Lung microvascular endothelial cell (primary cell): Measurements from ENCODE around the gene EFNA1. TPM values are rescaled to one million over a fixed set of nuclear protein-coding genes. Genes with fewer than 3 reads are reported as not detected.

Experiments used
- DNase-seq, 2 donors: peaks; one replicate each; pipeline versions ENCODE4 v3.0.0 to v3.0.0-alpha.2; 2010; ENCODE audit warnings: low read depth in 2 of 2
- total RNA-seq: library from RNA; depleted of rRNA; stranded (reverse); fragments of >200 nt; gene quantifications from 2 replicates; pipeline ENCODE4 v1.2.1, GENCODE V29; 2014

The EFNA1 gene
- total RNA-seq, 1 donor from 2014 or later, result 127 TPM

- peak; percentile 49 to 57 for DNase-seq
These were observed 46.0 kb downstream of the EFNA1 start, which contains the start of gene TRIM46 for GRCh38 chr1:155173478-155174323. Gene TRIM46 (plus strand): TSS chr1:155173849. CDS start chr1:155173967, 118 bp downstream.

- peak; percentile 28 to 39 for DNase-seq
These were observed 46.9 kb downstream of the EFNA1 start for GRCh38 chr1:155174324-155175280.

GRCh38 chr1:155175281-155175926 lies 47.7 kb downstream of the EFNA1 start:
- no peak for DNase-seq

GRCh38 chr1:155175927-155176371 lies 48.3 kb downstream of the EFNA1 start:
- DNase-seq, result no peak

GRCh38 chr1:155176544-155177071 lies 48.9 kb downstream of the EFNA1 start:
- DNase-seq, result peak; percentile 71 to 76

- no peak for DNase-seq
These were observed 49.7 kb downstream of the EFNA1 start for GRCh38 chr1:155177192-155177917.

GRCh38 chr1:155177918-155178281 lies 50.2 kb downstream of the EFNA1 start:
- no peak for DNase-seq

GRCh38 chr1:155178441-155179111 lies 50.9 kb downstream of the EFNA1 start:
- DNase-seq, result no peak

- DNase-seq, result no peak
These were observed 51.7 kb downstream of the EFNA1 start for GRCh38 chr1:155179112-155180031.

- DNase-seq, result no peak
These were observed 53.8 kb downstream of the EFNA1 start for GRCh38 chr1:155181371-155182051.

GRCh38 chr1:155182052-155182550 lies 54.4 kb downstream of the EFNA1 start:
- DNase-seq, result no peak

GRCh38 chr1:155183775-155184221 lies 56.1 kb downstream of the EFNA1 start:
- no peak for DNase-seq

- DNase-seq, result no peak
These were observed 56.7 kb downstream of the EFNA1 start for GRCh38 chr1:155184351-155184811.

Other genes starting within 250 kb of the EFNA1 start
- 7.6 and 13.9 TPM in 2 replicates for gene PMVK, start 191.2 kb upstream of the EFNA1 start, total RNA-seq
- 83.9 and 85.2 TPM in 2 replicates for gene PBXIP1, start 171.8 kb upstream of the EFNA1 start, total RNA-seq
- gene PYGO2, start 166.1 kb upstream of the EFNA1 start, total RNA-seq, result 20.5 and 42.5 TPM in 2 replicates
- gene SHC1, start 157.1 kb upstream of the EFNA1 start, total RNA-seq, result 175 and 321 TPM in 2 replicates
- 30.4 and 54.5 TPM in 2 replicates for gene CKS1B, start 153.2 kb upstream of the EFNA1 start, total RNA-seq
- gene FLAD1, start 144.5 kb upstream of the EFNA1 start, total RNA-seq, result 18.3 and 24.2 TPM in 2 replicates
- gene LENEP, start 134.3 kb upstream of the EFNA1 start, total RNA-seq, result 0.40 and 0.44 TPM in 2 replicates
- 7.4 and 10.3 TPM in 2 replicates for gene ZBTB7B, start 125.1 kb upstream of the EFNA1 start, total RNA-seq
- 0.20 TPM in 1 of 2 replicates, not detected in the other for gene DCST2, start 94.1 kb upstream of the EFNA1 start, total RNA-seq
- gene DCST1, start 94.1 kb upstream of the EFNA1 start, total RNA-seq, result not detected in 2 replicates
- gene ADAM15, start 76.6 kb upstream of the EFNA1 start, total RNA-seq, result 82.5 and 197 TPM in 2 replicates
- gene EFNA4, start 64.1 kb upstream of the EFNA1 start, total RNA-seq, result 13.5 and 15.1 TPM in 2 replicates
- gene EFNA3, start 49.0 kb upstream of the EFNA1 start, total RNA-seq, result 0.79 and 1.3 TPM in 2 replicates
- 36.9 and 41.8 TPM in 2 replicates for gene SLC50A1, start 8.0 kb downstream of the EFNA1 start, total RNA-seq
- gene DPM3, start 12.7 kb downstream of the EFNA1 start, total RNA-seq, result 25.5 and 34.9 TPM in 2 replicates
- gene KRTCAP2, start 45.4 kb downstream of the EFNA1 start, total RNA-seq, result 169 and 232 TPM in 2 replicates
- gene TRIM46, start 46.0 kb downstream of the EFNA1 start, total RNA-seq, result 1.2 and 2.4 TPM in 2 replicates
- 7.9 and 9.2 TPM in 2 replicates for gene THBS3, start 80.0 kb downstream of the EFNA1 start, total RNA-seq
- gene MTX1, start 80.8 kb downstream of the EFNA1 start, total RNA-seq, result 28.8 and 31.6 TPM in 2 replicates
- gene ENTREP3, start 127.6 kb downstream of the EFNA1 start, total RNA-seq, result 2.4 and 3.0 TPM in 2 replicates
- 24.8 and 34.1 TPM in 2 replicates for gene SCAMP3, start 134.5 kb downstream of the EFNA1 start, total RNA-seq
- 12.2 and 24.0 TPM in 2 replicates for gene CLK2, start 145.6 kb downstream of the EFNA1 start, total RNA-seq
- gene HCN3, start 149.6 kb downstream of the EFNA1 start, total RNA-seq, result 0.44 and 0.60 TPM in 2 replicates
- gene PKLR, start 173.6 kb downstream of the EFNA1 start, total RNA-seq, result under 0.01 TPM in 1 of 2 replicates, not detected in the other
- 397 and 432 TPM in 2 replicates for gene FDPS, start 181.0 kb downstream of the EFNA1 start, total RNA-seq
- 7.2 and 9.3 TPM in 2 replicates for gene RUSC1, start 193.0 kb downstream of the EFNA1 start, total RNA-seq